GM12875 (cell line): Measurements from ENCODE around the gene FRMD8.
"Not testable (repeated sequence)": the region's sequence is repeated elsewhere in the genome, so short reads cannot be mapped to it uniquely, and the experiment has no call there.

Experiments
- H3K4me3 ChIP-seq: one replicate; pipeline ENCODE4 v1.5.1; 2011; ENCODE audit warnings: low read depth, low read length, control low read depth
- TF ChIP-seq, protein P1 (sequence below): IDR thresholded peaks from 2 replicates; pipeline ENCODE4 v1.5.1; 2011; ENCODE audit warnings: low read depth, mild to moderate bottlenecking, control low read depth, inconsistent platforms, low read length, moderate library complexity, borderline replicate concordance; ENCODE audit not compliant: insufficient read depth

The FRMD8 gene

DNA sequence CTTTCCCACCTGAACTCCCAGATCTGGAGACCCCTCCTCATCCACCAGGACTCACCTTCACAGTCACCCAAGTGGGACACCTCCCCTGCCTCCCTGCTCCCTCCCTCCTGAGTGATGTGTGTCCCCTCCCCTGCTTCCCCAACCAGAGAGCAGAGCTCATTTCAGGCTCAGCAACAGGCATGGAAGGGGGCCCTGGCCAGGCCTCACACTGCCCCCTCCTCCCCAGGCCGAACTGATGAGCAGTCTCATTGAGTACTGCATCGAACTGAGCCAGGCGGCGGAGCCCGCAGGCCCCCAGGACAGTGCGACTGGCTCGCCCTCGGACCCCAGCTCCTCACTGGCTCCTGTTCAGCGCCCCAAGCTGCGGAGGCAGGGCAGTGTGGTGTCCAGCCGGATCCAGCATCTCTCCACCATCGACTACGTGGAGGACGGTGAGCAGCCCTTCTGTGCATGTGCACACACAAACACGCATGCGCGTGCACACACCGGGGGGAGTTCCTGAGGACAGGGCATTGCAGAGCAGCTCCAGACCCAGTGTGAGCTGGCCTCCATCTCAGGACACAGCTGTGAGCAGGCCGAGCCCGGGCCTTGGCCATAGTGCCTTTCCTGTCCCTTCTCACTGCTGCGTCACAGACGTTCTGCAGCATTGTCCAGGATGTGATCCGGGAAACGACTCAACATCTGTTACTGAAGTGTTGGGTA, 18.4 kb downstream of the FRMD8 start:
- TF ChIP-seq, protein P1, sequence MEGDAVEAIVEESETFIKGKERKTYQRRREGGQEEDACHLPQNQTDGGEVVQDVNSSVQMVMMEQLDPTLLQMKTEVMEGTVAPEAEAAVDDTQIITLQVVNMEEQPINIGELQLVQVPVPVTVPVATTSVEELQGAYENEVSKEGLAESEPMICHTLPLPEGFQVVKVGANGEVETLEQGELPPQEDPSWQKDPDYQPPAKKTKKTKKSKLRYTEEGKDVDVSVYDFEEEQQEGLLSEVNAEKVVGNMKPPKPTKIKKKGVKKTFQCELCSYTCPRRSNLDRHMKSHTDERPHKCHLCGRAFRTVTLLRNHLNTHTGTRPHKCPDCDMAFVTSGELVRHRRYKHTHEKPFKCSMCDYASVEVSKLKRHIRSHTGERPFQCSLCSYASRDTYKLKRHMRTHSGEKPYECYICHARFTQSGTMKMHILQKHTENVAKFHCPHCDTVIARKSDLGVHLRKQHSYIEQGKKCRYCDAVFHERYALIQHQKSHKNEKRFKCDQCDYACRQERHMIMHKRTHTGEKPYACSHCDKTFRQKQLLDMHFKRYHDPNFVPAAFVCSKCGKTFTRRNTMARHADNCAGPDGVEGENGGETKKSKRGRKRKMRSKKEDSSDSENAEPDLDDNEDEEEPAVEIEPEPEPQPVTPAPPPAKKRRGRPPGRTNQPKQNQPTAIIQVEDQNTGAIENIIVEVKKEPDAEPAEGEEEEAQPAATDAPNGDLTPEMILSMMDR: no peak
- H3K4me3 ChIP-seq: no peak overlapping the region

DNA sequence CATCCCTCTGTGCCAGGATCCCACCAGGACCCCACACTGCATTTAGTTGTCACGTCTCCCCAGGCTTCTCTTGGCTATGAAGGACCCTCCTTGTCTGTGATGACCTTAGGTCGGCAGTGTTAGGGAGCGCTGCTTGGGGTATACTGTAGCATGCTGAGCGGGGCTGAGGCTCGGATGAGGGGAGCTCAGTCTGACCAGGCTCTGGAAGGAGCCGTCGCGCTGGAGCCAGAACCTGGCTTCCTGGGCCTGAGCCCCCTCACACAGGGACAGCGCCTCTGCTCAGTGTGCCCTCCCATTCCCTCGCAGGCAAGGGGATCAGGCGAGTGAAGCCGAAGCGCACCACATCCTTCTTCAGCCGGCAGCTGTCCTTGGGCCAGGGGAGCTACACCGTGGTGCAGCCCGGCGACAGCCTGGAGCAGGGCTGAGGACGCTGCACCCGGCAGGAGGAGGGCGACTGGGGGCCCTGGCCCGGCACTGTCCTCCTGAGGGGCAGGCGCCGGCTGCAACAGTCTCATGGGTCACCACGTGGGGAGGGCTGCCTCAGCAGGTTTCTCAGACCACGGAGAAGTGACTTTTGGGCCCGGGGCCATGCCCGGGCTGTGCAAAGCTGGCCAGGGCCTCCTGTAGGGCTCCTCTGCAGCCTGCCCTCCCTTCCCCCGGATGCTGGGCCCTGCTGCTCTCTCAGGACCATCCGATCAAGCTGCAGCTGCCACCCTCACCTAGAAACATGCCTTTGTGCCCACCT, 24.7 kb downstream of the FRMD8 start:
- H3K4me3 ChIP-seq: no peak overlapping the region
- TF ChIP-seq, protein P1: no peak

DNA sequence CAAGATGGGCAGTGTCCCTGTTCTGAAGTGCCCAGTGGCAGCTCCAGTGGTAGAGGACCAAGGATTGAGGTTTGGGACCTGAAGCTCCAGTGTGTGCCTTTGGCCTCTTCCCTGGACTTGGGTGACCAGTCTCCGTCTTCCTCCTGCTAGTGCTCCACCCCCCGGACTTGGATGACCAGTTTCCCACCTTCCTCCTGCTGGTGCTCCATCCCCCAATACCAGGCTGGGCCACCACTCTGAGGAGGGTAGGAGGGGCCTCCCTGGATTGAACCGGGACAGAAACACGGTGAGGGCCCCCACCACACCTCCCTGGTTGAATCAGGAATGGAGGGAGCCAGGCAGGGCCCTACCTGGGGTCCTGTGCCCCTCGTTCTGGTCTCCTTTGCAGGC, 25.2 kb downstream of the FRMD8 start:
- TF ChIP-seq, protein P1: no peak
- H3K4me3 ChIP-seq: no peak overlapping the region

DNA sequence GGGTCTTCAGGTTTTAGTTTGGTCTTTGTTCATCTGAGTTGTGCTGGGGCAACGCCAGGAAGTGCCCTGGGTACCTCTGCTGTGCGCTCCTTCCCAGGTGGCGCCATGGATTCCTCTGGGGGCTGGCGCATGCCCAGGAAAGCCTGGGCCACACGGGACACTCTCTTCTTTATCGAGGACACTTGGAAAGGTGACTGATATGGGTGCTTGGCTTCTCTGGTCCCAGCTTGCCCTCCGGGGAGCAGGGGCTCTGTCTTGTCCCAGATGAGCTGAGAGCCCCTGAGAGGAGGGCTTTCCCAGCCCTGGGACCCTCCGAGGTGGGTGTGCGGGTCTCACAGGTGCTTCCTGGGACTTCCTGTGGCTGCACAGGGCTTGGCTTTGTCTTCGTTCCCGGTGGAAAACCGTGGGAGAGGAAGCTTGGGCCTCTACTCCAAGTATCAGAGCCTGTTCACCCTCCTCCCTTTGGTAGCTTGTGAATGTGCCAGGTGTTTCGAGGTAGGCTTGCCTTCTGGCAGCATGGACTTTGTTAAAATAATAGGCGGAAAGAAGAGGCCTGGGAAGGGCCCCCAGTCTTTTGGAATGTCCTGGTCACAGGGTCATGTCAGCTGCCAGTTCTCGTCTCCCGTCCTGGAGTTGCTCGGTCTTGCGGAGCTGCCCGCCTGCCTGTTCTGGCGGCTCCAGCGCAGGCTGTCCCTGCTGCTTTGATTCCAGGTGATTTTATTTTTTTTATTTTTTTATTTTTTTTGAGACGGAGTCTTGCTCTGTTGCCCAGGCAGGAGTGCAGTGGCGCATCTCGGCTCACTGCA, 26.0 kb downstream of the FRMD8 start:
- TF ChIP-seq, protein P1: no peak
- no peak overlapping the region for H3K4me3 ChIP-seq

DNA sequence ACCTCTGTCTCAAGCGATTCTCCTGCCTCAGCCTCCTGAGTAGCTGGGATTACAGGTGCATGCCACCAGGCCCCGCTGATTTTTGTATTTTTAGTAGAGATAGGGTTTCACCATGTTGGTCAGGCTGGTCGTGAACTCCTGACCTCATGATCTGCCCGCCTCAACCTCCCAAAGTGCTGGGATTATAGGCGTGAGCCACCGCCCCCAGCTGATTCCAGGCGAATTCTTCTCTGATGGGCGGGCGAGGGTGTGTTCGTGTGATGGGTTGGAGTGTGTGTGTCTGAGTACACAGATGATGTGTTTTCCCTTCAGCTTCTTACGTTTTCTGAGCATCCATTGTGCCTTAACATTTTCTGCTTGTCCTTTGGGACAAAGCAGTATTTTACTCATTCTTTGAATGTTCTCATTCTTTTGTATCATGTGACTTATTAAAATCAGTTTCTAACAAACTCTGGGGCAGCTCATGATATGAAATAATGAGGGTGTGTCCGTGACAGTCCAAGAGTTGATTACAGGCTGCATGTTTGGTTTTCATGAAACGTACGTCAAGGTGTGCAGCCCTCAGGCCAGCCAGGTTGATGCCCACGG, 26.7 kb downstream of the FRMD8 start:
- not testable (repeated sequence) for H3K4me3 ChIP-seq

DNA sequence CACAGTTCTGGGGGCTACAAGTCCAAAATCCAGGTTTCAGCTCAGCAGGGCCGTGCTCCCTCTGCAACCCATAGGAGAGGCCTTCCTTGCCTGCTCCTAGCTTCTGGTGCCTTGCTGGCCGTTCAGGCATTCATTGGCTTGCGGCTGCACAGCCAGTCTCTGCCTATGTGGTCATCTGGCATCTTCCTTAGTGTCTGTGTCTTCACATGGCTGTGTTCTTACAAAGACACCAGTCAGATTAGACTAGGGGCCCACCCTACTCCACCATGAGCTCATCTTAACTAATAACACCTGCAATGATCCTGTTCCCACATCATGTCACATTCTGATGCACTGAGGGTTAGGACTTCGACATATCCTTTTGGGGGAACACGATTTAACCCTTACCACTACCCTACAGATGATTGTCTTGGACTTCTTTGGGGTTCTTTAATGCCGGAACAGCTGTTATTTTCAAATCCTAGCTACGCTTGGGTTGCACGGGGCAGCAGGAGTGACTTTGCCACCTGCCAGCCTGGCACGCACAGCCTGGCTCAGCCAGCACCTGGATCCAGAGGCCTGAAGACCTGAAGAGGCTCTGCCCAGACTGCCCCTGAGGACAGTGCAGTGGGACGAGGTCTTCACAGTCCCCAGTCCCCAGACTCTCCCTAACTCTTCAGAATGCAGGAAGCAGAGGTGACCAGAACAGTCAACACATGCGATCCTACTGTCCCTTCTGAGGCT, 28.5 kb downstream of the FRMD8 start:
- no peak overlapping the region for H3K4me3 ChIP-seq
- TF ChIP-seq, protein P1: no peak
